NB4 (cell line): ENCODE measurements around the gene EPPIN.

Experiments
- CTCF ChIP-seq: IDR thresholded peaks from one replicate; pipeline ENCODE4 v1.5.1; 2012; ENCODE audit warnings: low read depth, low read length
- POLR2A ChIP-seq: IDR thresholded peaks from 2 replicates; pipeline ENCODE4 v1.6.1; 2011; ENCODE audit warnings: mild to moderate bottlenecking; ENCODE audit not compliant: insufficient read length; ENCODE audit errors: extremely low read depth
- TF ChIP-seq, protein P1 (sequence below): IDR thresholded peaks from 2 replicates; pipeline ENCODE4 v1.6.1; 2011; ENCODE audit warnings: low read depth, low read length

- TF ChIP-seq POLR2A: no peak
- TF ChIP-seq CTCF: no peak
- TF ChIP-seq, protein P1, sequence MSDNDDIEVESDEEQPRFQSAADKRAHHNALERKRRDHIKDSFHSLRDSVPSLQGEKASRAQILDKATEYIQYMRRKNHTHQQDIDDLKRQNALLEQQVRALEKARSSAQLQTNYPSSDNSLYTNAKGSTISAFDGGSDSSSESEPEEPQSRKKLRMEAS: no peak
These were observed 19.9 kb downstream of the EPPIN start for GRCh38 chr20:45527294-45527693.
